Umbilical cord (tissue), 2 donors: ENCODE data around the gene HDAC11. TPM values are rescaled to one million over a fixed set of nuclear protein-coding genes. Genes with fewer than 3 reads are reported as not detected.
"Not testable (repeated sequence)": the region's sequence is repeated elsewhere in the genome, so short reads cannot be mapped to it uniquely, and the experiment has no call there.

ENCODE experiments used
- DNase-seq: peaks from one replicate; pipeline ENCODE4 v3.0.0-alpha.2; 2015; ENCODE audit warnings: low spot score
- total RNA-seq: library from RNA; depleted of rRNA; stranded (reverse); fragments of >200 nt; gene quantifications from one replicate; pipeline ENCODE4 v1.2.3, GENCODE V29; 2014; ENCODE audit warnings: low replicate concordance; ENCODE audit not compliant: insufficient read depth

The HDAC11 gene
- total RNA-seq, 1 donor from 2014 or later, result 7.9 TPM

- DNase-seq, result no peak
Observed at GRCh38 chr3:13492976-13493866, 13.1 kb downstream of the HDAC11 start.

GRCh38 chr3:13493867-13494441 lies 13.8 kb downstream of the HDAC11 start:
- no peak for DNase-seq

GRCh38 chr3:13494463-13495350 lies 14.6 kb downstream of the HDAC11 start:
- DNase-seq, result no peak

- no peak for DNase-seq
Observed at GRCh38 chr3:13495351-13495813, 15.3 kb downstream of the HDAC11 start.

GRCh38 chr3:13495921-13496723 lies 16.0 kb downstream of the HDAC11 start:
- DNase-seq, result peak; percentile 88

- no peak for DNase-seq
Observed at GRCh38 chr3:13496879-13497278, 16.8 kb downstream of the HDAC11 start.

GRCh38 chr3:13497386-13497785 lies 17.3 kb downstream of the HDAC11 start:
- DNase-seq, result no peak

- no peak for DNase-seq
Observed at GRCh38 chr3:13498354-13499060, 18.4 kb downstream of the HDAC11 start.

- not testable (repeated sequence) for DNase-seq
Observed at GRCh38 chr3:13499246-13499645, 19.1 kb downstream of the HDAC11 start.

- DNase-seq, result no peak
Observed at GRCh38 chr3:13500133-13500885, 20.2 kb downstream of the HDAC11 start.

GRCh38 chr3:13501056-13501455 lies 20.9 kb downstream of the HDAC11 start:
- no peak for DNase-seq

GRCh38 chr3:13501521-13501920 lies 21.4 kb downstream of the HDAC11 start:
- DNase-seq, result no peak

GRCh38 chr3:13501958-13502790 lies 22.1 kb downstream of the HDAC11 start:
- DNase-seq, result no peak

- DNase-seq, result no peak
Observed at GRCh38 chr3:13502791-13503060, 22.6 kb downstream of the HDAC11 start.

- DNase-seq, result no peak
Observed at GRCh38 chr3:13504161-13504831, 24.2 kb downstream of the HDAC11 start.

- DNase-seq, result no peak
Observed at GRCh38 chr3:13505147-13506130, 25.3 kb downstream of the HDAC11 start.

- DNase-seq, result no peak
Observed at GRCh38 chr3:13506239-13506638, 26.1 kb downstream of the HDAC11 start.
